GM18508 (cell line): ENCODE results near the gene PIM3.

Source experiments
- ATAC-seq: cut with Tn5 transposase; IDR thresholded peaks from one replicate; pipeline ENCODE4 v1.9.1; 2021; ENCODE audit warnings: moderate number of reproducible peaks; ENCODE audit not compliant: insufficient read depth, unreplicated experiment

Gene PIM3

DNA sequence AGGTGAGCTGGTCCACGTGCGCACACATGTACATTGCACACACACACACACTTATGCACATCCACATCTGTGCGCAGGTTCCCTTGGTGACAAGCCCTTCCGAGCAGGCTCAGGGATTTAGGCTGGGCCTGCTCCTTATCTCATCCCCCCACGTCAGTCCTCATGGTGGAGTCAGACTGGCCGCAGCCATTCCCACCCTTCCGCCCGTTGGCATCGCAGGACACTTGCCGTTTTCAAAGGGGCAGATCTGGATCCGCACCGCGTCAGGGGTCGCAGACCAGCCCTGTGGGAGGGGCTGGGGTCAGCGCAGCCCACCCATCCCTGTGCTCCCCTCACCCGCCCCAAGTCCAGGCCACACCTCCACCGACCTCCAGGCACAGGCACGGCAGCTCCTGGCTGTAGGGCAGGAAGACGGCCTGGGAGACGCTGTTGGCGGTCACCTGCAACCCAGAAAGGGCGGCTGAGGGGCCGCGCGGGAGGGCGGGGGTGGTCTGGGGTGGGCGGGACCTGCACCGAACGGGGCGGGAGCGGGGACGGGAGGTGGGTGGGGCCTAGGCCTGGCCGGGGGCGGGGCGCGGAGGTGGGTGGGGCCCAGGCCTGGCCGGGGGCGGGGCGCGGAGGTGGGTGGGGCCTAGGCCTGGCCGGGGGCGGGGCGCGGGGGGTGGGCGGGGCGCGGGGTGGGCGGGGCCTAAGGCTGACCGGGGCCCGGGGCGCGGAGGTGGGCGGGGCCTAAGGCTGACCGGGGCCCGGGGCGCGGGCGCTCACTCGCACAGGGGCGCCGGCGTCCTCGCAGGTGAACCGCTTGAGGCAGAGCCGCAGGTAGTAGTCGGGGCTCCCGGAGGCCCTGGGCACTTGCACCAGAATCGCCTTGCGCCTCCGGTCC, 38.7 kb downstream of the PIM3 start:
- no peak for ATAC-seq

DNA sequence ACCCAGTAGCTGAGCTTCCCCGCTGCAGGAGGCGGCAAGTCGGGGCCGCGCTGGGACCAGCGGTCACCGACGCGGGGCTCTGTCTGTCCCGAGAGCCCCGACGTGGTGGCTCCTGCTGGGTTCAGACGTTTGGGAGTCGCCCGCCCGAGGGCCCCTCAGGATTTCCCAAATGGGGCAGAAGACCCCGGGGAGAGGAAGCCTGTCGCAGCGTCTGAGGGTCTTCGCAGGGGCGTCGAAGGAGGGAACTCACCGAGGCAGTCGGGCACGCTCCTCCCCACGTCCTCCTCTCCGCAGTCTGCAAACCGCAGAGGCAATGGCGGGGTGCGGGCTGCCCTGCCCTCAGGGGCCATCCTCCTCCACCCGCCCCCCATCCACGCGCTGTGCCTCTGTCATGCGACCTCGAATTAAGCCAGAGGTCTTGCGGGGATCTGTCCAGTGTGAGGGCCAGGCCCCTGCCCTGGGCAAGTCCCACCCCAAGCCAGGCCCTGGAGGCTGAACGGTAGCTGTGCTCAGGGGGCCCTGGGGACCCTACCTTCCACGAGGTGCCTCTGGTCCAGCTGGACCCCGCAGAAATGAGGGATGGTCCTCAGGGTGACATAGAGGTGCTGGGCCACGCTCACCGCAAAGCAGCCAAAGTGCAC, 39.5 kb downstream of the PIM3 start:
- no peak for ATAC-seq

DNA sequence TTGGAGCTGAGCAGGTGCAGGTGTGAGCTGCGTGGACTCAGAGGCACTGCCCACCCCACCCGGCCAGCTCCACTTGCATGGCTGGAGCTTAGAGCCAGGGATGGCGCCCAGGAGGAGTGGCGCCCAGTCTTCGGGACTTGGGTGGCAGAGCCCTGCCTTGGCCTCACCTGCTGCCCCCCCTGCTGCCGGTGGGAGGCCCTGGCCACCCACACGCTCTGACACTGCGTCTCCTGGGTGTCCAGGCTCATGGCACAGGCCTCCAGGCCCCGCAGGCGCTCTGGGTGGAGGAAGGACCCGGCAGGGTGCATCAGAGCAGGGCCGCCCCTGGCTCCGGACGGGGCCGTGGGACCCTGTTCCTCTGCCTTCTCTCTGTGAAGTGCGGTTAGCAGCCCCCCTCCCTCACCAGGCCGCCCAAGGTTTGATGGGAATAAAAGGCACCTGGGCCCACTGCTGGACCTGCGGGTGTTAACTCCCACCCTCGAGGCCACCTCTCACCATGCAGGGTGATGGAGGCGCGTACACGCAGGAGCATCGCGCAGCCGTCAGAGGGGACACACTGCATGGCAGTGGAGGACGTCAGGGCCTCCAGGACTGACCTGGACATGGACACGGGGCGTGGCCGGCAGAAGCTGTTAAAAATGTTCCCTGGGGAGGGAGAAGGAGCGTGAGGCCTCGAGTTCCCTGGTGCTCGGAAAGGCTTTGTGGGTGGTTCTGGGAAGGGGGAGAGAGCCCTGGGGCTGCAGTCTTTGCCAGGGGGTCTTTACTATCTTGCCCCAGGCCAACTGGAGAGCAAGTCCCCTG, 40.2 kb downstream of the PIM3 start:
- no peak for ATAC-seq

DNA sequence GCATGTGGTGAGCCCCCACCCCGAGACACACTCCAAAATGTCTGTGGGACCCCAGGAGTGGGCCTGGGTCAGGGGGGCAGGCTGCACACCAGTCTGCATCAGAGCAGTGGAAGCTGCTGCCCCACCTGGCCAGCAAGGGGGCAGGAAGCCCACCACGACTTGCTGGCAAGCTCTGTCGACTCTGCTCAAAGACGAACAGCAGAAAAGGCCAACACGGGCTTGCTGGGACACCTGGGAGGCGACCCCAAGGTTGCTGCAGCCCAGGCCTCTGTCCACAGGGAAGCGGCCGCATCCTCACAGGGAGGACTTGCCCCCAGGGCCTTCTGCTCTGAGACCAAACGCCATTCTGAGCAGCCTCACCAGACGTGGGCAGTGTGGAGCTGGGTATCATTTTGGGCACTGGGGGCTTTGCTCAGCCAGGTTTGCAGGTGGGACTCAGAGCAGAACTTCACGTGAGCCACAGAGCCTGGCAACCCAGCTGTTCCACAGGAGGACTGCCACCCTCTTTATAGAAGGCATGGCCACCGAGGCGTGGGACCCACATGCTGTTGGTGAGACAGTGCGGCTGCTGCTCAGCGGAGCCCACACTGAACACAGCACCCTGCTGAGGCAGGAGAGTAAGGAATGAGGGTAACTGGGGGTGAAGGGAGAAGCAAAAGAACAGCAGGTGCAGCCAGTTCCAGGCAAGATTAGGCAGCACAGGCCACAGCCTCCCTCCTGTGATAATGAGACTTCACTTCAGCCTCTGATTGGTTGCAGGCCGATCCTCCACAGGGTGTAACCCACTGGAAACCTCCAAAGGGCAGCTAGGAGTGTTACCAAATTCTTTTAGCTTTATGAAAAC, 41.0 kb downstream of the PIM3 start:
- ATAC-seq, result no peak

DNA sequence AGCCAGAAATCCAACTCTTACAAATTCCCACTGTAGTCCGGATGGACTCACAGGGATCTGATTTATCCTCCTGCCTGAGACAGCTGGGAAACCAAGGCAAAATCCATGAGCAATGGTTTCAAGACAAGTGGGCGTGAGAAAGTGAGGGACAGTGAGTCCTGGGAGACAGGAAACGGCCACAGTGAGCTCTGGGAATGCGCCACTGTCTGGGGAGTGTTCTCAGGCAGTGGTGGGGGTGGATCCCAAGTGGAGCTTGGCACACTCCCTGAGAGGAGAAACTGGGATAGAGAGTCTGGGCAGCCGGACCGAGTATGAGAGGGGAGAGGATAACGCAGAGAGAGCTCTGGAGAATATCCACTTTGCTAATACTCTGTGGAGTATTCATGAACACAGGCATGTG, 42.2 kb downstream of the PIM3 start:
- ATAC-seq, result no peak

DNA sequence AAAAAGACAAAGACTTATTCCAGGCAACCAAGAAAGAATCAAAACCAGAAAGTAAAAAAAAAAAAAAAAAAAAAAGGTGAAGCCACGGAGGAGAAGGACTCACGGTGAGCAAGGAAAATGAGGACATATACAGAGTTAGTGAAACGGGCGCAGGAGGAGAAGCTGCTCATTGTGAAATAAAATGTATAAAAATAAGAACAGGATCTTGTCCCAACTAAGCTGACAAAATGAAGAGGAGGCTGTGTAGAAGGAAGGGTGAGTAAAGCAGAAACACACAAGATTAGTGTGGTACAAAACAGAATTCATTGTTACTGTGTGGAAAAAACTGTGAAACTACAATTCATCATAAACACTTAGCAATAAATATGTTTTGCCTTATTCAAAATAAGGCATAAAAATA, 44.3 kb downstream of the PIM3 start:
- no peak for ATAC-seq

DNA sequence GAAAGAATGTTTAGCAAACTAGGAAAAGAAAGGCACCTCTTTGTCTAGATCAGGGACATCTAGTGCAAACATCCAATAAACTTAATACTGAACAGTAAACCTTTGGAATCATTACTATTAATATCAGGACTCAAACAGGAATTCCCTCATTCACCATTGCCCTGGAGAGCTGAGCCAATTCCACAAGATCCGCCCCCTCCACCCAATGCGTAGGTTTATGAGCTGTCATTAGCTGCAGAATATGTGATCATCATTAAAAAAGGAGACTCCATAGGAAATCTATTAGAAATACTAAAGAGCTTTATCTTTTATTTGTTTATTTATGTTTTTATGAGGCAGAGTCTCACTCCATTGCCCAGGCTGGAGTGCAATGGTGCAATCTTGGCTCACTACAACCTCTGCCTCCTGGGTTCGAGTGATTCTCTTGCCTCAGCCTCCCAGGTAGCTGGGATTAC, 46.5 kb downstream of the PIM3 start:
- no peak for ATAC-seq

DNA sequence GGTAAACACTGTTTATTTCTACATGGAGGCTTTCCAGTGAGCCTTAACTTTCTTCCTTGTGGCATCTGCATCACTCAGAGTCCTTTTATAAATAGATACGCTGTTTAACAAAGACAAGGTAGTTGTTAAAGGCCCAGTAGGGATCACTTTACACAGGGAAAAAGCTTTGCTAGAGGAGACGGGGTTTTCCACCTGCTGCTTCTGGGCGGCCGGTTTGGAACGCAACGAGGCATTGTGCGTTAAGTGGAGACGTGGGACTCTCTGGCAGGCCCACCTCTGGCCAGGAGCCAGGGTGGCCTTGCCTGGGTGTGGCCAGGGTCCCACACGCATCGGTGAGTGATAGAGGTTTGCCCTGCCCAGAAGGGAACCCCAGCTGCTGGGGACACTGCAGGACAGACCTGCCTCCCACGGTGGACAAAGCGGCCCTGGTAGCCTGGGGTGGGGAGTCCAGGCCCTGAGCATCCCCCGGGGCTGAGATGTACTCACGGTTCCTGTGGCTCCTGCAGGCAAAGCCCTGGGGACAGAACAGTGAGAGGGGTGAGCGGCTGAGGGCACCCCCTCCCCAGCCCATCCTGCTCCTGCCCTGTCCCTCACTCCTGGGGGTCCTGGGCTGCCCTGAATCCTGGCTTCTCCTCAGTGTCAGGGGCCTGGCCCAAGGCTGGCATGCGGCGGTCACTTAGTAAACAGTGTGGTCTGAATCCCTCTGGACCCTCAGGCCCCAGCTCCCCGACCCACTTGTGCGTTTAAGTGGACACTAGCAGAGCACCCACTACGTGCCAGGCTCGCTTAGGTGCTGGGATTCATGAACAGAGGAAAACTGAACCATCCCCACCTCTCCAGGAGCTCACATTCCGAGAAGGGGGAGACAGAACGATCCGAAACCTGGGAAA, 47.8 kb downstream of the PIM3 start:
- no peak for ATAC-seq

DNA sequence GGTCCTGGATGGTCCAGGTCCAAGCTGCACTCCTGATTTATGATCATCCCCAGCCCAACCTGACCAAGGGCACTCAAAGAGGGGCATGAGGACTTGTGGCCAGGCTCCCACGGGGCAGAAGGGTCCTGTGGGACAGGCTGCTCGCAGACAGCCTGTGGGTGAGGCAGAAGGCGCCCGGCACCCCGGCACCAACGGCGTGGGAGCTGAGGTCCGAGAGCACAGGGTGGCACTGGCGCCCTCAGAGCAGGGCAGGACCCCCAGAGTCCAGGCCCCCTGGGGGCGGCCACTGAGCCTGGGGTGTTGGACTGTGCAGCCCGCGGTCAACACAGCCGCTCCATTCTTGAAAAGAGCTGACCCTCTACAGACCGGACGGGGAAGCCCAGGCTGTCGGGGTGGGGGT, 48.7 kb downstream of the PIM3 start:
- ATAC-seq, result no peak

DNA sequence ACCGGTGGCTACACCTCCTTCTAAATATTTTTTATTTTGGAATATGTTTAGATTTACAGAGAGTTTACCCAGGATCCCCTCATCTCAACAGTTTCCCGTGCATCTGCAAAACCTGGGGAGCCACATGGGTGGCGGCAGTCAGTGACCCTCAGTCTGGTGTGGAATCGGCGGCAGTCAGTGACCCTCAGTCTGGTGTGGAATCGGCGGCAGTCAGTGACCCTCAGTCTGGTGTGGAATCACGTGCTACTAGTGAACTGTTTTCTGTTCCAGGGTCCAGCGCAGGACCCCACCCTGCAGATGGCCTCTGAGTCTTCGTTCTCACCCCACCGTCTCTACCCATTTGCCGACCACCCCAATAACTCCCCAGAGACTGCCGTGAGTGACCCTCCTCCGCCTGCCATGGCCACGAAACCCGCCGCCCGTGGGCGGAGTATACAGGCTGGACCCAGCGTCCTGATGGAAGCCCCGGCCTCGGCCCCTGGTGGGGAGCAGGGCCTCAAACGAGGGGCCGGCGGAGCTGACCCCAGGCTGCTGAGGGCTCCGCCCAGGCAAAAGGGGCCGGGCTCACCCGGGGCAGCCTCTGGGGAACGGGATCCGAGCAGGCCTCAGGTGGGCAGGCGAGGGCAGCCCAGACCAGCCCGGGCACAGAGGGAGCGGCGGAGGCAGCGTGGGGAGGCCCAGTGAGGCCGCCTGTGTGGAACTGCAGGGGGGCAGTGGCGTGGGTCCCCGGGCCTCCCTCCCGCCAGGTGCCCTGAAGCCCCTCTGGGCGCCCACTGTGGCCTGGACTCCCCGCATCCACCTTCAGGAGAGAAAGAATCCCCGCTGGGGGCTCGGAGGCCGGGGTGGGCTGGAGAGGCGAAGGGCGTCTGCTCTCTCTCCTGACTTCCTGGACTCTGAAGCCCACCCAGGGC, 49.4 kb downstream of the PIM3 start:
- ATAC-seq, result no peak

DNA sequence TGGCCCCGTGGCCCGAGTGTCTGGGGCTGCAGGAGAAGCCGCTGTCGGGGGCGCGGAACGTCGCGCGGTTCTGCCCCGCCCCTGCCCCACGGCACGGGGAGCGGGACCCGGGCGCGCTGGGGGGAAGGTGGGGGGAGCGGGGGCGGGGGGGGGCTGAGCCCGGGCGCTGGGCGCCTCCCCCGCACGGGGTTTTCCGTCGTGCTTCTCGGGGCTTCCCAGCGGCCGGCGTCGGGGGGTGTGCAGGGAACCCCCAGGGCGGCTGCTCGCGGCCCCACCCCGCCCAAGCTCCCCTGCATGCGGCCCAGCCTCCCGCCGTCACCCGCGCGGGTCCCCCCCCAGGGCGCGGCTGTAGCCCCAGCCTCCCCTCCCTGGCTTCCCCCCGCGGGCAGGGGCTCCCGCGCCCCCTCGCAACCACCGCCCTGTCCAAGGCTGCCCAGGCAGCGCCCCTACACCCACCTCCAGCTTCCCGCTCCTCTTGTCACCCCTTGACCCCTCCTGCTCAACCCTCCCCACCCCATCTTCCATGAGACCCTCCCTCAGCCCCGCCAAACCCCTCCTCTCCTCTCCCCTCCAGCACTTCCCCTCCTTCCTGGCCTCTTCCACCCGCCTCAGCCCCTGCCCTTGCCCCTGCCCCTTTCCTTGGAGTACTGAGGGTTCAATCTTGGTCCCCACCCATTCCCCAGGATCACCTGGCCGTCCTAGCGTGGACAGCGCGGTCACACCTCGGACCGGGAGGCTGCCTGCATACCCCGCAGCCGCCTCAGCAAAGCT, 50.3 kb downstream of the PIM3 start:
- no peak for ATAC-seq

DNA sequence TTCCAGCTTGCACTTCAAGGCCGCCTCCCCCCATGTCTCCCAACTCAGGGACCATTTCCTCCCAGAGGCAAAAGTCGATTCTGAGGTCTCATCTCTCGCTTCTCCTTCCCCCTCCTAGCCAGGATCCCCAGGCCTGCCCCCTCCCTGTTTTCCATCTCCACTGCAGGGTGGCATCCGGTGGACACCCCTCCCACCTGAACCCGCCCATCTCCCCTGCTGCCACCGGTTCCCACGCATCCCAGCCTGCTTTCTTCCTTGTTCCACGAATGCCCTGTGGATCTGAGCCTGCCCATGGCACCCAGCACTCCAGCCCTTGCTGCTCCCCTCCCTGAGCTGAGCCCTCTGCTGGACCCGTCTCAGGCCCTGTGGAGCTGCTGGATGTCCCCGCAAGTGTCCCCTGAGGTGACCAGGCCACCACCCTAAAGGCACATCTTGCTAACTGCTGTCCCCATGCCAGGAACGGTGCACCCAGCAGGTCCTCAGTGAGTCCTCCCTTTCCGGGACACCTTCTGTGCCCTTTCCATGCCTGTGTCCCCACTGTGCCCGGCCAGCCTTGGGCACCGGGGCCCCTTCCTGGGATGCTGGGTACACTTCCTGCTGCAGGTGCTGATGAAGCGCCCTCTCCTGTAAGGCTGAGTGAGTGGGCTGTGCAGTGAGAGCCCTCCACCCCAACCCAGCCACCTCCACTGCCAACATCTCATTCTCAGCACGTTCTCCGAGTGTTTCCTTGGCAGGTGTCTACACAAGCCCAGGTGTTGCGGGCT, 51.1 kb downstream of the PIM3 start:
- ATAC-seq, result no peak

DNA sequence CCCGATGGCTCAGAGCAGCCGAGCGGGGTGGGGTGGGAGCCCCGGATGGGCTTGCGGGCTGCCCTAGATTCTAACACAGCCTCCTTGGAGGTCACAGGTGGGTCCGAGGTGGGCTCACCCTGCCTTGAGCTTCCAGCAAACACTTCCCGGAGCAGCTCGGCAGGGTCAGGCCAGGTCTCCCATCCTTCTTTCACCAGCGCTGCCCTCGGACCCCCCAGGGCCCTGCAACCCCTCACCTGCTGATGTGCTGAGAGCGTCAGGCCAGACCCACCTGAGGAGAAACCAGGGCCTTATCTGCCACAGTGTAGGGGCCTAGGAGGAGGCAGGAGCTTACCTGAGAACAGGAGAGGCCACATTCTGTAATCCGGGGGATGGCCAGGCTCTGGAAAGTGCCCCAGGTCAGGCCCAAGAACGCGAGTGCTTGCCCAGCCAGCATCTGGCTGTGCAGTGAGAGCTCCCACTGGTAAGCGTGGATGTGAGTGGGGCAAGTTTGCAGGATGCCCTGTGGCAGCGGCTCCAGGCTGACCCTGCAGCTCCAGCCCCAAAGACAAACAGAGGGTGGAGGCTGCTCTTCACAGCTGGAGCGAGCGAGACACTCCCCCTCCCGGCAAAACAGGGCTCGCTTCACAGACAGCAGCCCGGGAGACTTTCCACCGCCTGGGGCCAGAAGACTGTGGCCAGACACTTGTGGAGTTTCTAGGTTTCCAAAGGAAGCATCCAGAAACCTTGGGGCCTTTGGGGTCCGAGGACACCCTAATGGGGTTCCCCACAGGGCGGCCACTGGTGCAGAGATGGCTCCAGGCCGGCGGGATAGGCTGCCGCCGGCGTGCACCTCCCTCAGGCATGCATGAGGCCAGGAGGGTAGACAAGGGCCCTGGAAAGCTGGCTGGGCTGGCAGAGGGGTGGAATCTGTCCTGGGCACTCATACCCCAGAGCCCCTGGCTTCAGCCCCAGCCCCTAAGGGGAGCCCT, 51.9 kb downstream of the PIM3 start, which contains the start of gene IL17REL:
Gene IL17REL, minus strand, starts transcription at position 555 of the 971 bp plus-strand sequence. Its CDS starts 119 bp downstream, at position 436.
- no peak for ATAC-seq
